Subcutaneous abdominal adipose tissue (tissue), 5 donors: ENCODE data around the gene ZNRD2.

ENCODE experiments used
- H3K27ac ChIP-seq: one replicate; pipeline ENCODE4 v1.7.0; 2013; ENCODE audit warnings: low read depth, mild to moderate bottlenecking, inconsistent platforms, low read length, moderate library complexity
- H3K27me3 ChIP-seq, 5 donors: one replicate each; pipeline ENCODE4 v1.7.0; 2013; ENCODE audit warnings: low read length in 5 of 5, inconsistent platforms in 1 of 5; ENCODE audit not compliant: control insufficient read depth in 5 of 5, insufficient read depth in 4 of 5
- H3K36me3 ChIP-seq, 5 donors: one replicate each; pipeline ENCODE4 v1.7.0; 2013; ENCODE audit warnings: low read length in 5 of 5; ENCODE audit not compliant: control insufficient read depth in 5 of 5, insufficient read depth in 5 of 5
- H3K4me1 ChIP-seq, 5 donors: one replicate each; pipeline ENCODE4 v1.7.0; 2013; ENCODE audit warnings: low read length in 5 of 5, mild to moderate bottlenecking in 3 of 5, moderate library complexity in 1 of 5; ENCODE audit not compliant: control insufficient read depth in 5 of 5, insufficient read depth in 5 of 5
- H3K4me3 ChIP-seq, 5 donors: one replicate each; pipeline ENCODE4 v1.7.0; 2013; ENCODE audit warnings: low read length in 5 of 5, low read depth in 1 of 5
- H3K9ac ChIP-seq, 5 donors: one replicate each; pipeline ENCODE4 v1.7.0; 2013; ENCODE audit warnings: low read length in 5 of 5, mild to moderate bottlenecking in 4 of 5, moderate library complexity in 3 of 5
- H3K9me3 ChIP-seq, 5 donors: one replicate each; pipeline ENCODE4 v1.7.0; 2013; ENCODE audit warnings: low read length in 5 of 5; ENCODE audit not compliant: control insufficient read depth in 5 of 5
- donor health status: healthy.
- donor health status: healthy.
- donor health status: healthy.
- donor health status: healthy.
- donor health status: healthy.

The ZNRD2 gene

DNA sequence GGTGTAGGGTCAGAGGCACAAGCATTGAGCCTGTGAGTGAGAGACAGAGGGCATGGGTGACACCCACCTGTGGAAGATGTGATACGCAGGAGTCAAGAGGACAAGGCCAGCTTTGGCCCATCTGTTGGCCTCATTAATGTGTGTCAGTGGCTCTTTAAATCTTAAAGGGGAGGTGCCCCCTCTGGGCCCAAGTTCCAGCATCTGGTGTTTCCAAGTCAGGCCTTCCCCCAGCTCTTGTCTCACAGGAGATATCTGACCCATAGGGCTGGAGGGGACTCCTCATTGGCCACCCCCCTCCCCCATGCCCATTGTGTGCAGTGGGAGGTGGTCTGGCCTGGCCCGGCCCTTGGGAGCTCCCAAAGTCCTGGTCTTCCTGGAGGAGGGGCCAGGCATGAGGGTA is 16.4 kb downstream of the ZNRD2 start:
- Histone ChIP-seq H3K4me1 (peaks cover 5 to 41% (median 29%) of the 10 kb centered on the region in 5 donors), H3K4me3 (no peak overlapping the region)

DNA sequence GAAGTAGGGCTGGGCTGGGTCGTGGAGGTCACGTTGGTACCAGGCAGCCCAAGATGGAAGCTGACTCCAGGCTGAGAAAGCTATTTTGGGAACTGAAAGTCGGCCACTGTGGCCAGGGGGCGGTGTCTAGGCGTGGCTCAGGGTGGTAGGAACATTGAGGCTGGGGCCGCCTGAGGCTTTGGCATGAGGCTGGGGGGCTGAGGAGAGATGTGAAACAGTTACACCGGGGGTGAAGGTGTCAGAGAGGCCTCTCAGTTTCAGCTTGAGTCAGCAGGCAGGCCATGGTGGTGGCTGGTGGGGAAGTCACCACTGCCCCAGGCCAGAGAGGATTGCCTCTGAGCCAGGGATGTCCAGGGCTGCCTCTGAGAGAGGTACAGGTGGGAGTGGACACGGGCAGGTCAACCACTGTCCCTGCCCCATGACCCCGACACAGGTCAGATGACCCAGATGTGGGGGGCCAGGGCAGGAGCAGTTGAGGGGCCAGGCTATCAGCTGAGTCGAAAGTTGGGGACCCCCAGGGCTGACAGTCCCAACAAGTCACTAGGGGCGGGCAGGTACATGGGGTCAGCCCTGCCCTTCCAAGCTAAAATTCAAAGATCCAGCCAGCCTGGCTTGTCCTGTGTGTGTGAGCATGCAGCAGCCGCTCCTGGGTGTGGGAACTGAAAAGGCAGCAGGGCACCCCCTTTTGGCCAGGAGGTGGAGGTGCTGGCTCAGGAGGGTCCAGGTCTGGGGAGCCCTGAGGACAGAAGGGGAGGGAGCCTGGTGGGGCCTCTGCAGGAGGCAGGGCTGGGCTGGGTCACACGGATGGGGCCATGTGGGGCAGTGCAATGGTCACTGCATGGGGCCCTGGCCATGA is 18.1 kb downstream of the ZNRD2 start:
- peaks cover 5 to 45% (median 31%) of the 10 kb centered on the region in 5 donors for H3K4me1 ChIP-seq
- H3K27ac ChIP-seq = no peak overlapping the region
- H3K9me3 ChIP-seq = no peaks in the 10 kb centered on the region
- no peaks in the 10 kb centered on the region for H3K27me3 ChIP-seq
- peak overlapping the region in 2 of 5 donors; percentile 30 to 41 for H3K9ac ChIP-seq
- no peak overlapping the region for H3K4me3 ChIP-seq
- H3K36me3 ChIP-seq = peaks cover 0 to 57% (median 40%) of the 10 kb centered on the region in 5 donors

More for the DNA sequence above, 16.4 kb downstream of the ZNRD2 start:
- H3K27ac ChIP-seq = no peak overlapping the region
- no peaks in the 10 kb centered on the region for H3K9me3 ChIP-seq
- H3K36me3 ChIP-seq = peaks cover 0 to 53% (median 35%) of the 10 kb centered on the region in 5 donors
- H3K9ac ChIP-seq = no peak overlapping the region
- no peaks in the 10 kb centered on the region for H3K27me3 ChIP-seq

GRCh38 chr11:65589444-65590239 is 19.4 kb downstream of the ZNRD2 start:
- Histone ChIP-seq H3K9ac (peak overlapping the region in 1 of 5 donors; percentile 20), H3K4me3 (no peak overlapping the region), H3K4me1 (peaks cover 5 to 53% (median 40%) of the 10 kb centered on the region in 5 donors), H3K9me3 (no peaks in the 10 kb centered on the region), H3K36me3 (peaks cover 0 to 48% (median 34%) of the 10 kb centered on the region in 5 donors), H3K27me3 (no peaks in the 10 kb centered on the region), H3K27ac (no peak overlapping the region)

- H3K36me3 ChIP-seq = peaks cover 0 to 45% (median 34%) of the 10 kb centered on the region in 5 donors
- H3K9ac ChIP-seq = peak overlapping the region in 1 of 5 donors; percentile 20
- peaks cover 5 to 57% (median 44%) of the 10 kb centered on the region in 5 donors for H3K4me1 ChIP-seq
- no peaks in the 10 kb centered on the region for H3K9me3 ChIP-seq
- no peaks in the 10 kb centered on the region for H3K27me3 ChIP-seq
- no peak overlapping the region for H3K27ac ChIP-seq
- no peak overlapping the region for H3K4me3 ChIP-seq
Observed at GRCh38 chr11:65590240-65590738, 20.0 kb downstream of the ZNRD2 start.

DNA sequence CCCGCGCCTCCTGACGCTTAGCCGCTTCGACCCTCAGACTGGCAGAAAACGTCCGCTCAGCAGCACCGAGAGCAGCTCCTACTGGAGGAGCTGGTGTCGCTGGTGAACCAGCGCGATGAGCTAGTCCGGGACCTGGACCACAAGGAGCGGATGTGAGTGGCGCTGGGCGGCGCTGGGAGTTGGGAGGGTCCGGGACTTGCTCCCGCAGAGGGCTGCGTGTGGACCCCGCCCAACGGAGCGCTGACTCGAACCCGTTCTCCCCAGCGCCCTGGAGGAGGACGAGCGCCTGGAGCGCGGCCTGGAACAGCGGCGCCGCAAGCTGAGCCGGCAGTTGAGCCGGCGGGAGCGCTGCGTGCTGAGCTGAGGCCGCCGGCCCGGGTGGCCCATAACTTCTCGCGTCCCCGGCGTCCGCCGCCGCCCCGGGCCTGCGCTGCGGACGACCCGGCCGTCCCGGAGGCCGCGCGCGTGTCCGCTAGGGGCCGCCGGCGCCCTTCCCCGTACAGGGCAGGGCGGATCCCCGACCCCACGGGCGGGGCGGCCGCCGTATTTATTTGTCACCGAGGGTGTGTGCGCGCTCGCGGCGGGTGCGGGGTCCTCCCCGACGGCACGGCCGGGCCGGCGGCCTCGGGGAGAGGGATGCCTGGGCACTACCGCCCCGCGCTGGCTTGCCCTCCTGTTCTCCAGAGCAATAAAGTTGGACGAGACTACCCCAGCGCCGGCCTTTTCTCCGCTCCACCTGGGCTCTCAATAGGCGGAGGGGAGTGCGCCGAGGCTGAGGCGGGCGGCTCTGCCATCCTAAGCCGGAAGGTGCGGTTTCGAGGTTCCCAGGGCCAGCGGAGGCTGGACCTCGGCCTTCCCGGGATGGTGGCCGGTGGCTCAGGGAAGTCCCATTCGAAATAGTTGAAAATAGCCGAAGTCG is 21.9 kb downstream of the ZNRD2 start:
- H3K27ac ChIP-seq = no peak overlapping the region
- H3K4me1 ChIP-seq = peaks cover 5 to 47% (median 40%) of the 10 kb centered on the region in 5 donors
- no peak overlapping the region for H3K4me3 ChIP-seq
- no peak overlapping the region for H3K9ac ChIP-seq
- no peaks in the 10 kb centered on the region for H3K9me3 ChIP-seq
- H3K36me3 ChIP-seq = peaks cover 0 to 40% (median 22%) of the 10 kb centered on the region in 5 donors
- no peaks in the 10 kb centered on the region for H3K27me3 ChIP-seq

DNA sequence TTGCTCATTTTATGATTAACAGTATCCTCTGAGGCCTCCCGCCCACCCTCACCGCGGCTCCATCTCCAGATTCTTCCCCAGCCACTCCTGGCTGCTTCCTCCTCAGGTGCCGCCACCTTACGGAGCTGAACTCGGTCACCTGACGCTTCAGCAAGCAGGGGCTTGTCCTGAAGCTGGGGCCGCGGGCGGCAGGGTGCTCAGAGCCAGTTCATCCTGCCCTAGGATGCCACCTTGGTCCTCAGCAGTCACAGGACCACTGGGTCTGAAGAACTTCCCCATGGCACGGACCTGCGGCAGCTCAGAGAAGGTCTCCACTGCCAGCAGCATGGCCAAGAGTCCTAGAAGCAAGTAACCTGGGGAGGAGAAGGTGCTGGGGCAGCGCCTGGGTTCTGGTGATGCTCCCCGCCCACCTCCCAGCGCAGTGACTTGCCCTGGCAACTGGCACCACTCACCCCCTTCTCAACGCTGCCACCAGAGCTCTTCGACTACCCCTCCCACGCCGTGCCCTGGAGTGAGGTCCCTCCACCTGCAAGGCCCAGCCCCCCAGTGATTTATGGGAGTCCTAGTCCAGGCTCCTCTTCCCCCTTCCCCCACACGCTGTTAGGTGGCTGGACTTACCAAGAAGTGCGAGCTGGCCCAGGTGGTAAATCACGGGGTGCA is 22.7 kb downstream of the ZNRD2 start:
- no peak overlapping the region for H3K9ac ChIP-seq
- H3K4me1 ChIP-seq = peaks cover 0 to 40% (median 32%) of the 10 kb centered on the region in 5 donors
- H3K36me3 ChIP-seq = peaks cover 0 to 48% (median 30%) of the 10 kb centered on the region in 5 donors
- H3K27ac ChIP-seq = no peak overlapping the region
- H3K9me3 ChIP-seq = no peaks in the 10 kb centered on the region
- no peaks in the 10 kb centered on the region for H3K27me3 ChIP-seq
- no peak overlapping the region for H3K4me3 ChIP-seq

DNA sequence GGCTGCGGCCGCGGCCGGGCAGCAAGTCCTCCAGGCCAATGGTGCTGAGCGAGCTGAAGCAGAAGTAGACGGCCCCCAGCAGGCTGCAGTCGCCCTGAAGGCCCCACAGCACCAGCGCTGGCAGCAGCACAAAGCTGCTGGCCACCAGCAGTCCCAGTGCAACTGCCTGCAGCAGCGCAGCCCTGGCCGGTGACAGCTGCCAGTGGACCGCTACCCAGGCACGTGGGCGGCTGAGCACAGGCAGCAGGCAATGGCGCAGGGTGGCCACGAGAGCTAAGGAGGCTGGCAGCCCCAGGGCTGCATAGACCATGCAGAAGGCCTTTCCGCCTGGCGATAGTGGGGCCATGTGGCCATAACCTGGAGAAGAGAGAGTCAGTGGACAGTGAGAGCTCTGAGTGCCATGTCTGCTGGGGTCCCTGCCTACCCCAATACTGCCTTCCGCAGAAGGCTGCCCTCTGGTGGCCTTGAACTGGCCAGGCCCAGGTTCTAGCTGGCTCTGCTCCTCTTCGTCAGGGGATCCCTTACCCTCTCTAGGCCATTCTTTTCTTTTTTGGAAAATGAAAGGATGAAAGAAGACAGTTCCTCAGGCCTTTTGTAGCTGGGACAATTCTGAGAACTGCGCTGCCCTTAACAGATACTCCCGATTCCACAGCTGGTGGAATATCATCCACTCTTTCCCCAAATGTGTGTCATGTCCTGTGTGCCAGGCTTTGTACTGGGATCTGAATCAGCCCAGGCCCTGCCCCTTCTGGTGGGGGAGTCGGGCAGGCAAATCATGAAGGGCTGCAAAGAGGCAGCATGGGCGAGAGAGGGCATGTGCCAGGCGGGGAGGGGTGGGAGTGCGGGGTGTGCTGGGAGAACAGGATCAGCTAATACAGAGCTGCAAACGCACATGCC is 23.5 kb downstream of the ZNRD2 start:
- Histone ChIP-seq H3K36me3 (peaks cover 0 to 55% (median 37%) of the 10 kb centered on the region in 5 donors), H3K27me3 (no peaks in the 10 kb centered on the region), H3K9ac (peak overlapping the region in 1 of 5 donors; percentile 10), H3K4me3 (peak overlapping the region in 1 of 5 donors; percentile 38), H3K9me3 (no peaks in the 10 kb centered on the region), H3K27ac (no peak overlapping the region), H3K4me1 (peaks cover 0 to 32% (median 24%) of the 10 kb centered on the region in 5 donors)

- H3K36me3 ChIP-seq = peaks cover 0 to 65% (median 40%) of the 10 kb centered on the region in 5 donors
- peak overlapping the region in 3 of 5 donors; percentile 23 to 53 (median 49) for H3K9ac ChIP-seq
- H3K4me3 ChIP-seq = peak overlapping the region in 2 of 5 donors; percentile 4 to 13
- no peaks in the 10 kb centered on the region for H3K27me3 ChIP-seq
- H3K9me3 ChIP-seq = no peaks in the 10 kb centered on the region
- H3K4me1 ChIP-seq = peaks cover 0 to 27% (median 23%) of the 10 kb centered on the region in 5 donors
- no peak overlapping the region for H3K27ac ChIP-seq
Observed at GRCh38 chr11:65595131-65595530, 24.9 kb downstream of the ZNRD2 start.
